ENCODE measurements around the gene NFIA.

The NFIA gene

GRCh38 chr1:61370177-61370912 lies 288.0 kb downstream of the NFIA start:
- DNase-seq (ENCODE audit: low read depth), result no peak

- no peak for DNase-seq (ENCODE audit: low read depth)
These were observed 288.5 kb downstream of the NFIA start for GRCh38 chr1:61370913-61371279.

- no peak for DNase-seq (ENCODE audit: low read depth)
These were observed 290.6 kb downstream of the NFIA start for GRCh38 chr1:61372944-61373343.

- DNase-seq (ENCODE audit: low read depth), result no peak
These were observed 291.8 kb downstream of the NFIA start for GRCh38 chr1:61374156-61374555.

- no peak for DNase-seq (ENCODE audit: low read depth)
These were observed 292.9 kb downstream of the NFIA start for GRCh38 chr1:61375082-61375880.

- DNase-seq (ENCODE audit: low read depth), result no peak
These were observed 293.8 kb downstream of the NFIA start for GRCh38 chr1:61376151-61376550.

- no peak for DNase-seq (ENCODE audit: low read depth)
These were observed 295.0 kb downstream of the NFIA start for GRCh38 chr1:61377242-61377958.

- no peak for DNase-seq (ENCODE audit: low read depth)
These were observed 296.3 kb downstream of the NFIA start for GRCh38 chr1:61378494-61379180.

- DNase-seq (ENCODE audit: low read depth), result no peak
These were observed 297.3 kb downstream of the NFIA start for GRCh38 chr1:61379693-61380092.

GRCh38 chr1:61380561-61380960 lies 298.2 kb downstream of the NFIA start:
- no peak for DNase-seq (ENCODE audit: low read depth)

GRCh38 chr1:61386323-61386722 lies 304.0 kb downstream of the NFIA start:
- DNase-seq (ENCODE audit: low read depth), result no peak

GRCh38 chr1:61386770-61387169 lies 304.4 kb downstream of the NFIA start:
- no peak for DNase-seq (ENCODE audit: low read depth)

- DNase-seq (ENCODE audit: low read depth), result no peak
These were observed 305.5 kb downstream of the NFIA start for GRCh38 chr1:61387829-61388228.

GRCh38 chr1:61388566-61388965 lies 306.2 kb downstream of the NFIA start:
- no peak for DNase-seq (ENCODE audit: low read depth)

- no peak for DNase-seq (ENCODE audit: low read depth)
These were observed 307.0 kb downstream of the NFIA start for GRCh38 chr1:61389194-61389925.

- no peak for DNase-seq (ENCODE audit: low read depth)
These were observed 307.8 kb downstream of the NFIA start for GRCh38 chr1:61389926-61390845.

GRCh38 chr1:61391730-61392129 lies 309.4 kb downstream of the NFIA start:
- DNase-seq (ENCODE audit: low read depth), result no peak

- no peak for DNase-seq (ENCODE audit: low read depth)
These were observed 310.3 kb downstream of the NFIA start for GRCh38 chr1:61392409-61393242.

GRCh38 chr1:61393575-61393974 lies 311.2 kb downstream of the NFIA start:
- no peak for DNase-seq (ENCODE audit: low read depth)
